Transverse colon (tissue), 4 donors: ENCODE data around the gene CYP8B1.

Experiments
- CTCF ChIP-seq, 5 experiments: fragments of 200-600 bp in 3 of 5; fragments of 450-650 bp in 2 of 5; sonication (generic) in 3 of 5; IDR thresholded peaks; 1 replicate in 2 of 5; 2 replicates in 3 of 5; pipeline ENCODE4 v1.5.1; 2016 to 2017; ENCODE audit warnings: antibody characterized with exemption in 5 of 5, inconsistent platforms in 3 of 5, mild to moderate bottlenecking in 2 of 5, moderate library complexity in 1 of 5
- EP300 ChIP-seq: sonication (generic); formaldehyde crosslinking; IDR thresholded peaks from one replicate; pipeline ENCODE4 v1.6.1; 2017; ENCODE audit warnings: antibody characterized with exemption, low read depth
- POLR2A ChIP-seq: fragments of 450-650 bp; IDR thresholded peaks from one replicate; pipeline ENCODE4 v1.6.1; 2016; ENCODE audit warnings: antibody characterized with exemption, mild to moderate bottlenecking, moderate library complexity
- POLR2AphosphoS5 ChIP-seq, 3 donors: sonication (generic); formaldehyde crosslinking; IDR thresholded peaks; one replicate each; pipeline ENCODE4 v1.6.1; 2016; ENCODE audit warnings: antibody characterized with exemption in 3 of 3

- no peak for TF ChIP-seq POLR2A
- no peak for TF ChIP-seq EP300
- no peak for TF ChIP-seq CTCF (IDR thresholded peaks at IDR 0.05)
- no peak for TF ChIP-seq POLR2AphosphoS5 (IDR thresholded peaks at IDR 0.05)
Observed at GRCh38 chr3:42853056-42853455, 22.6 kb downstream of the CYP8B1 start.
